Measurements from ENCODE around the gene RFESD.
"Not testable (repeated sequence)": the region's sequence is repeated elsewhere in the genome, so short reads cannot be mapped to it uniquely, and the experiment has no call there.

DNA sequence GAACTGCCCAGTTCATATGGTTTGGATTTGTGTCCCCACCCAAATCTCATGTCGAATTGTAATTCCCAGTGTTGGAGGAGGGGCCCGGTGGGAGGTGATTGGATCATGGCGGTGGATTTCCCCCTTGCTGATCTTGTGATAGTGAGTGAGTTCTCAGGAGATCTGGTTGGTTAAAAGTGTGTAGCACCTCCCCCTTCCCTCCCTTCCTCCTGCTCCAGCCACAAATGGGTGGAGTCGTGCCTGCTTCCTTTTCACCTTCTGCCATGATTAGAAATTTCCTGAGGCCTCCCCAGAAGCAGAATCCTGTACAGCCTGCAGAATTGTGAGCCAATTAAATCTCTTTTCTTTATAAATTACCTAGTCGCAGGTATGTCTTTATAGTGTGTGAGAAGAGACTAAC lies 59.6 kb downstream of the RFESD start:
- TF ChIP-seq, protein P1, sequence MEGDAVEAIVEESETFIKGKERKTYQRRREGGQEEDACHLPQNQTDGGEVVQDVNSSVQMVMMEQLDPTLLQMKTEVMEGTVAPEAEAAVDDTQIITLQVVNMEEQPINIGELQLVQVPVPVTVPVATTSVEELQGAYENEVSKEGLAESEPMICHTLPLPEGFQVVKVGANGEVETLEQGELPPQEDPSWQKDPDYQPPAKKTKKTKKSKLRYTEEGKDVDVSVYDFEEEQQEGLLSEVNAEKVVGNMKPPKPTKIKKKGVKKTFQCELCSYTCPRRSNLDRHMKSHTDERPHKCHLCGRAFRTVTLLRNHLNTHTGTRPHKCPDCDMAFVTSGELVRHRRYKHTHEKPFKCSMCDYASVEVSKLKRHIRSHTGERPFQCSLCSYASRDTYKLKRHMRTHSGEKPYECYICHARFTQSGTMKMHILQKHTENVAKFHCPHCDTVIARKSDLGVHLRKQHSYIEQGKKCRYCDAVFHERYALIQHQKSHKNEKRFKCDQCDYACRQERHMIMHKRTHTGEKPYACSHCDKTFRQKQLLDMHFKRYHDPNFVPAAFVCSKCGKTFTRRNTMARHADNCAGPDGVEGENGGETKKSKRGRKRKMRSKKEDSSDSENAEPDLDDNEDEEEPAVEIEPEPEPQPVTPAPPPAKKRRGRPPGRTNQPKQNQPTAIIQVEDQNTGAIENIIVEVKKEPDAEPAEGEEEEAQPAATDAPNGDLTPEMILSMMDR (IDR thresholded peaks at IDR 0.05): not testable (repeated sequence)
- not testable (repeated sequence) for TF ChIP-seq POLR2AphosphoS5, EP300 (IDR thresholded peaks at IDR 0.05)

Data from stomach (tissue), 4 donors.